ENCODE data around the gene COPZ2.

DNA sequence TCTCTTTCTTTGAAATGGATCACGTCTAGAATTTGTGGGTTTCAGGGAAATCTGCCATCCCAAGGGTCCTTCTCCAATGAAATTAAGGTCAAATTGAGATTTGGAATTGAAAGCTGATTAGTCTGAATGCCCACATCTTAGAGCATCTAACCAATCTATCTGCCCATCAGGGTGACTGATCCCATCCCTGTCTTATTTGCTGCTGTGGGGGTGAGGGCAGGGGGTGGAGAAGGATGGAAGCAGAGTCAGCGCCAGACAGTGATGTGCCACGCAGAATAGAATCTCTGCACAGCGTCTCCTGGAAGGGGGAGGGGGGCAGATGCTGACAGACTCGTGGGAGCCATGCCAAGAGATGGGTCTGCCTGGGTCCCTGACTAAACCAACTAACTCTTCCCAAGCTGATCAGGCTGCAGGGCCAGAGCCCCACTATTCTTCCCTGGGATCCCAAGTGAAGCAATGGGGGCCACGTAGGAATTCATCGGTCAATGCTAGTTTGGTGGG lies 34.6 kb downstream of the COPZ2 start:
- TF ChIP-seq, protein P1, sequence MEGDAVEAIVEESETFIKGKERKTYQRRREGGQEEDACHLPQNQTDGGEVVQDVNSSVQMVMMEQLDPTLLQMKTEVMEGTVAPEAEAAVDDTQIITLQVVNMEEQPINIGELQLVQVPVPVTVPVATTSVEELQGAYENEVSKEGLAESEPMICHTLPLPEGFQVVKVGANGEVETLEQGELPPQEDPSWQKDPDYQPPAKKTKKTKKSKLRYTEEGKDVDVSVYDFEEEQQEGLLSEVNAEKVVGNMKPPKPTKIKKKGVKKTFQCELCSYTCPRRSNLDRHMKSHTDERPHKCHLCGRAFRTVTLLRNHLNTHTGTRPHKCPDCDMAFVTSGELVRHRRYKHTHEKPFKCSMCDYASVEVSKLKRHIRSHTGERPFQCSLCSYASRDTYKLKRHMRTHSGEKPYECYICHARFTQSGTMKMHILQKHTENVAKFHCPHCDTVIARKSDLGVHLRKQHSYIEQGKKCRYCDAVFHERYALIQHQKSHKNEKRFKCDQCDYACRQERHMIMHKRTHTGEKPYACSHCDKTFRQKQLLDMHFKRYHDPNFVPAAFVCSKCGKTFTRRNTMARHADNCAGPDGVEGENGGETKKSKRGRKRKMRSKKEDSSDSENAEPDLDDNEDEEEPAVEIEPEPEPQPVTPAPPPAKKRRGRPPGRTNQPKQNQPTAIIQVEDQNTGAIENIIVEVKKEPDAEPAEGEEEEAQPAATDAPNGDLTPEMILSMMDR (conservative IDR thresholded peaks at IDR 0.05; ENCODE audit: low read length), result no peak
- no peak for TF ChIP-seq EZH2phosphoT487 (IDR thresholded peaks at IDR 0.05; ENCODE audit: borderline replicate concordance)

All from Loucy (cell line).